ENCODE data around the gene SEZ6L. TPM values are rescaled to one million over a fixed set of nuclear protein-coding genes. Genes with fewer than 3 reads are reported as not detected.
A peak's percentile ranks its signal among the peaks of the same experiment; 100 is the strongest.

SEZ6L gene
- total RNA-seq, 1 experiment from 2014 or later, result 0.13 TPM

- Mint-ChIP-seq H3K4me1 (peaks cover 2 to 6% of the 10 kb centered on the region in 2 experiments; a peak in 3 of 4 replicates), H3K27me3 (ENCODE audit: low read depth) (peaks cover 64% of the 10 kb centered on the region), H3K27ac (no peak overlapping the region), H3K4me3 (no peak overlapping the region), H3K9me3 (no peaks in the 10 kb centered on the region), H3K36me3 (ENCODE audit: insufficient read depth in 1 of 3, low read depth in 3 of 3) (no peaks in the 10 kb centered on the region)
- Histone ChIP-seq H2BK120ac (ENCODE audit: low read depth, low read length, poor library complexity, severe bottlenecking) (no peak overlapping the region), H3K23me2 (ENCODE audit: insufficient read length, low read depth, low read length, poor library complexity, severe bottlenecking) (no peaks in the 10 kb centered on the region), H3K79me2 (ENCODE audit: insufficient read depth, low read length) (no peaks in the 10 kb centered on the region), H2BK5ac (ENCODE audit: insufficient read length, low read length) (no peak overlapping the region), H3K4me2 (ENCODE audit: insufficient read depth, insufficient read length, low read length) (no peak overlapping the region), H3T11ph (ENCODE audit: low read length) (no peak overlapping the region), H3K23ac (ENCODE audit: insufficient read length, low read depth, low read length) (no peak overlapping the region), H3K27ac (ENCODE audit: insufficient read length, low read depth, low read length) (no peak overlapping the region), H3K27me3 (ENCODE audit: insufficient read depth, low read length) (no peaks in the 10 kb centered on the region; the same call in 1 of the 2 replicates), H3K14ac (ENCODE audit: insufficient read depth, low read length) (no peak overlapping the region), H3K9ac (ENCODE audit: extremely low read depth, insufficient read length, low read length) (no peak overlapping the region), H4K8ac (replicated peaks; ENCODE audit: insufficient read length, low read depth, low read length) (no peak overlapping the region), H2AFZ (ENCODE audit: low read length) (no peak overlapping the region), H2AK5ac (ENCODE audit: insufficient read length, low read length) (no peak overlapping the region), H3K56ac (ENCODE audit: insufficient read length, low read depth, low read length) (no peak overlapping the region), H3K18ac (ENCODE audit: insufficient read length, low read depth, low read length) (no peak overlapping the region), H2BK15ac (ENCODE audit: low read depth, low read length) (no peak overlapping the region), H3K4me1 (ENCODE audit: insufficient read depth, low read length) (no peaks in the 10 kb centered on the region), H4K20me1 (ENCODE audit: control insufficient read depth, insufficient read depth, insufficient read length) (no peaks in the 10 kb centered on the region), H4K5ac (ENCODE audit: insufficient read length, low read depth, low read length) (no peak overlapping the region), H4K91ac (ENCODE audit: insufficient read length, low read depth, low read length) (no peak overlapping the region), H2BK20ac (ENCODE audit: low read depth, low read length, poor library complexity, severe bottlenecking) (no peak overlapping the region), H3K79me1 (ENCODE audit: insufficient read depth, low read depth, low read length, poor library complexity, severe bottlenecking) (no peaks in the 10 kb centered on the region), H2BK12ac (ENCODE audit: insufficient read length, low read depth, low read length) (no peak overlapping the region), H3K9me3 (ENCODE audit: control insufficient read depth, low read depth, low read length) (no peaks in the 10 kb centered on the region), H3K4ac (ENCODE audit: low read depth, low read length) (no peak overlapping the region)
- DNase-seq, result peak; percentile 70
- no CpG with 5 or more reads among the region's 6 CpGs for WGBS (ENCODE audit: extremely low coverage, insufficient read length, low lambda C conversion rate)
- TF ChIP-seq CTCF (conservative IDR thresholded peaks at IDR 0.05), result no peak
Observed at GRCh38 chr22:26259510-26259909, 90.2 kb downstream of the SEZ6L start.
